HG02678 (cell line): ENCODE results near the gene PSKH1.
"Not testable (repeated sequence)": the region's sequence is repeated elsewhere in the genome, so short reads cannot be mapped to it uniquely, and the experiment has no call there.

Source experiments
- ATAC-seq: cut with Tn5 transposase; IDR thresholded peaks from one replicate; pipeline ENCODE4 v1.9.1; 2021; ENCODE audit warnings: mild to moderate bottlenecking, moderate library complexity; ENCODE audit not compliant: unreplicated experiment

PSKH1 gene

DNA sequence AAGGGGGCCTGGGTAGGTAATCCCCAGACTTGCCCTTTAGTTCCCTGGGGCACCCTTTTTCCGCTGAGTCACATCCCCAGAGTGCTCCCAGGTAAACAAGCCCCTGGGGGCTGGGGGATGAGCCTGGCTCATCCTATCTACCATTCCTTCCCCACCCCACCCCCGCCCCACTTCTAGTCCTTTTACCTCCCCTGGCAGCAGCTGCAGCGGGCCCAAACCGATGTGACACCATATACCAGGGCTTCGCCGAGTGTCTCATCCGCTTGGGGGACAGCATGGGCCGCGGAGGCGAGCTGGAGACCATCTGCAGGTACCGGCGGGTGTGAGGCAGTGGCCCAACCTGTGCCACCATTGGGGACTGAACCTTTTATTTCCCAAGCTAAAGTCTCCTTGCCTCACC, 7.5 kb upstream of the PSKH1 start:
- ATAC-seq, result no peak

DNA sequence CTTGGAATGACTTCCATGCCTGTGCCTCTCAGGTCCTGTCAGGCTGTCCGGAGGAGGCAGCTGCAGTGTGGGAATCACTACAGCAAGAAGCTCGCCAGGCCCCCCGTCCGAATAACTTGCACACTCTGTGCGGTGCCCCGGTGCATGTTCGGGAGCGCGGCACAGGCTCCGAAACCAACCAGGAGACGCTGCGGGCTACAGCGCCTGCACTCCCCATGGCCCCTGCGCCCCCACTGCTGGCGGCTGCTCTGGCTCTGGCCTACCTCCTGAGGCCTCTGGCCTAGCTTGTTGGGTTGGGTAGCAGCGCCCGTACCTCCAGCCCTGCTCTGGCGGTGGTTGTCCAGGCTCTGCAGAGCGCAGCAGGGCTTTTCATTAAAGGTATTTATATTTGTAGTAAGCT, 7.1 kb upstream of the PSKH1 start:
- ATAC-seq, result no peak

DNA sequence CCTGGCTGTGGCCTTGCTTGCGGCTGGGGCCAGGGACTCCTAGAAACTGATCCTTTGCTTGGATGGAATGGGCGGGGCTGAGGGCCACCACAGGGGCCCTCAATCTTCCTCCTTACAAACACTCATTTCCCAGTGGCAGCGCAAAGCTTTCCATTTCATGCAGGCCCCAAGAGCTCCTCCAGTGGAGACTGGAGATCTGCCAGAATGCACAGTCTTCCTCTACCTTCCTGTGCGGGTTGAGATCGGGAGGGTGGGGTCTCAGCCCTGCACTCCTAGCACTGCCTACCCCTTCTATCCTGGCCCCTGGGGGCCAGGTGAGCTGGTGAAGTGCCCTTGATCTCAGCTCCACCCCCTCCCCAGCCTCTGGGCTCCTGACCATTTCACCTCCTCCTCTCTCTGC, 6.7 kb upstream of the PSKH1 start:
- no peak for ATAC-seq

DNA sequence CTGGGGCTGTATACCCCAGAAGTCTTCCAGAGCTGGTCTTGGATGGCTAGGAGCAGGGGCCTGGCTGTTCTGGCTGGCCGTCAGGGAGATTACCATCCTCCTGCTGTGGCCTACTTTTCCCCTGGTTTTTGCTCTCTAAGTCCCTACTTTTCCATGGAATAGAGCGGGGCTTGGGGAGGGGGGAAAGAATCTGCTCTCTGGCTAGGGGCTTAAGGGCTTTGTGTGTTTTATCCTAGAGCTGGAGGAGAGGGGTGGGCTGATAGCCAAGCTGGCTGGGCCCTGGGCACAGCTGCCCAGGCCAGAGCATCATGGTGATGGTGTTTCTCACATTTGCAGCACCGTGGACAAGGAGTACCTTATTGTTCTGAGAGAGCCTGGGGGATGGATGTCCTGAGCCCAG, 4.7 kb upstream of the PSKH1 start:
- ATAC-seq, result no peak

DNA sequence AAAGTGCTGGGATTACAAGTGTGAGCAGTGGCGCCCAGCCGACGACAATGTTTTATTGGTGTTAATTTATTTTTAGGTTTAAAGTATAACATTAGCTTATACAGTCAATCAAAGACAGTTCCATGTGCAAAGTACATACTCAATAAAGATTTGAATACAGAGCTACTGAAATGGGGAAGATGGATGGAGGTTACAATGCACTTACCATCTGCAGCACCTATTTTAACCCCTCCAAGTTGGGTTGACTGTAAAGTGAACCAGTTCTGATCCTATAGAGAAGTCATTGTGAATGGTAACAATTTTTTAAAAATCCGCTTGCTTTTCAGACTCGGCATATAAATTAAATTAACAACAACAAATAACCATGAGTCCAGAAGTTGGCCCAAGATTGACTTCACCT, 679 bp upstream of the PSKH1 start:
- no peak for ATAC-seq

DNA sequence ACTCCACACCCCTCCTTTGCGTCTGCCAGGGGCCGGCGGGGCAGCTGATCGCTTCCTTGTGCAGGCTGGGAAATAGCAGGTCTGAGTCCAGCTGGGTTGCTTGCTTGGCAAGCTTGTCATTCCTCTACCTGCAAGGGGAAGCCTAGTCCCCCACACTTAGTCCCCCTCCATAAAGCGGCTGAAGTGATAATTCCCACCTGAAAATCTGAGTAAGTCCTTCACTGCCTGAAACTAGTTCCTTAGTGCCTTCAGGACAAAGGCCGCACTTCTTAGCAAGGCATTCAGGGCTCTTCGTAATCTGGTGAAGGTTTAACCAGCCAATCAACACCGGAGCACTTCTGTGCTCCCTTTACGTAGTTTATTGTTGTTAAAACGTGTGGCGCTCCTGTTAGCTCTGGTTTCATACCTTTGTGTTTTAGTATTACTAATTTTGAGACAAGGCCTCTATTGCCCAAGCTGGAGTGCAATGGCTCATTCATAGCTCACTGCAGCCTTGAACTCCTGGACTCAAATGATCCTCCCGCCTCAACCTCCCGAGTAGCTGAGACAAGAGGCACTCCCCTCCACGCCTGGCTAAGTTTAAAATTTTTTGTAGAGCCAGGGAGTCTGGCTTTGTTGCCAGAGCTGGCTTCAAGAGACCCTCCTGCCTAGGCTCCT, 817 bp downstream of the PSKH1 start:
- ATAC-seq, result no peak

DNA sequence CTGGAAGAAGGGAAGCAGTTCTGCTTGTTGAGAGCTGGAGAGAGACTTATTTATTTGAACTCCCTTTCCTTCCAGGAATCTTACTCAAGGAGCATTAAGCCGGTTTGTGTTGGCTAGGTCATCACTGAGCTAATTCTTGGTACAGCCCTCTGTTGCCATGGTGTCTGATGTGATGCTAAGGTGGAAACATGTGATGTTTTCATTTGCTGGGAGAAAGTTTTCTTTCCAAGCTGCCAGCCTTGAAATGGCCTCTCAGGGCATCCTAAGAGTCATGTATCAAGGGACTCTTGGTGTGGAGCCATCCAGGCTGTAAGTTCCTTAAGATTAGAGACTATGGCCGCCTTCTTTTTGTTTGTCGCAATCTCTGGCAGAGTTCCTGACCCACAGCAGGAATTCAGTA, 4.2 kb downstream of the PSKH1 start:
- no peak for ATAC-seq

DNA sequence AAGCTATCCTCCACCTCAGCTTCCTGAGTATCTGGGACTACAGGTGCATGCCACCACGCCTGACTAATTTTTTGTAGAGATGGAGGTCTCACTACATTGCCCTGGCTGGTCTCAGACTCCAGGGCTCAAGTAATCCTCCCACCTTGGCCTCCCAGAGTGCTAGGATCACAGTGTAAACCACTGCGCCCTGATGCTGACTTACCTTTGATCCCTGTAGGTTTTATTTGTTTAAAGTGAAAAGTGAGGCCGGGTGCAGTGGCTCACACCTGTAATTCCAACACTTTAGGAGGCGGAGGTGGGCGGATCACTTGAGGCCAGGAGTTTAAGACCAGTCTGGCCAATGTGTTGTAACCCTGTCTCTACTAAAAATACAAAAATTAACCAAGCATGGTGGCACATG, 8.7 kb downstream of the PSKH1 start:
- no peak for ATAC-seq

DNA sequence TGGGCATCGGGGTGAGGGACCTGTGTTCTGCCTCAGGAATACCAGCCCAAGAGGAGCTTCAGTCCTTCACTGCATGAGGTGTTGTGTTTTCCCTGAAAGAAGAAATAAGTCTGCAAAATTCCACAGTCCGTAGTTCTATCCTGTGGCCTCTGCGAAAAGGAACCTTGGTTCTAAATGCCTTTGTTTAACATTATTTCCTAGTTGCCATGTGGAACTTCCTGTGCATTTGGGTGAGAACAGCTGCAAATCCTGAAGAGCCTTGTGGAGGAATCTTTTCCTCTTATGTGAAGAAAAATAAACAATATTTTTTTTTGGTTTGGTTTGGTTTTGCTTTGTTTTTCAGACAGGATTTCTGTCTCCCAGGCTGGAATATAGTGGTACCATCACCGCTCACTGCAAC, 9.8 kb downstream of the PSKH1 start:
- no peak for ATAC-seq

DNA sequence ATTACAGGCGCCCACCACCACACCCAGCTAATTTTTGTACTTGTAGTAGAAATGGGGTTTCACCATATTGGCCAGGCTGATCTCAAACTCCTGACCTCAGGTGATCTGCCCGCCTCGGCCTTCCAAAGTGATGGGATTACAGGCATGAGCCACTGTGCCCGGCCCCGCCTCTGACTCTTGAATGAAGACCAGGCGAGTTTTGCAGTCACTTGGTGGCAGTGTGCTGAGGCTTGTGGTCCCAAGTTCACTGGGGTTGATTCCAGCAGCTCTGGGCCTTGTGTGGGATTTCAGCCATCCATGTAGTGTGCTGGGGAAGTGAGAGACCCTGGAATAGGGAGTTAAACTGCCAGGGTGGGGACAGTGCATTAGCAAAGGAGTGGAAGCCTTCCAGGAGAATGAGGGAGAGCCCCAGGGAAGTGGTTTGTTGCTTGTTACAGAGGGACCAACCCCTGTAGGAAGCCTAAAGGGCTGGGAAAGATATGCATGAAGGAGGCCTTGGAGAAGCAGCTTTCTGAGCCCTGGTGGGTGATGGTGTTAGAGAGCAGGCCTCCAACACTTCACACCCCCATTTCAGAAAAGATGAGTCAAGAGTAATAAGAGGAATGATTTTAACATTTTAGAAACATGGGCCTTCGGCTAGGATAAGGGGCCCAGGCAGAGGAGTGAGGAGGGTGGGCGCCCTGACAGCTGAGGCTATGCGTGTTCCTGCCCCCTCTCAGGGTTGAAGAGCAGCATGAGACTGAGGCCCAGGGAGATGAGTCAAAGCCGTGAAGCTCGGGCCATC, 14.5 kb downstream of the PSKH1 start:
- ATAC-seq, result no peak

DNA sequence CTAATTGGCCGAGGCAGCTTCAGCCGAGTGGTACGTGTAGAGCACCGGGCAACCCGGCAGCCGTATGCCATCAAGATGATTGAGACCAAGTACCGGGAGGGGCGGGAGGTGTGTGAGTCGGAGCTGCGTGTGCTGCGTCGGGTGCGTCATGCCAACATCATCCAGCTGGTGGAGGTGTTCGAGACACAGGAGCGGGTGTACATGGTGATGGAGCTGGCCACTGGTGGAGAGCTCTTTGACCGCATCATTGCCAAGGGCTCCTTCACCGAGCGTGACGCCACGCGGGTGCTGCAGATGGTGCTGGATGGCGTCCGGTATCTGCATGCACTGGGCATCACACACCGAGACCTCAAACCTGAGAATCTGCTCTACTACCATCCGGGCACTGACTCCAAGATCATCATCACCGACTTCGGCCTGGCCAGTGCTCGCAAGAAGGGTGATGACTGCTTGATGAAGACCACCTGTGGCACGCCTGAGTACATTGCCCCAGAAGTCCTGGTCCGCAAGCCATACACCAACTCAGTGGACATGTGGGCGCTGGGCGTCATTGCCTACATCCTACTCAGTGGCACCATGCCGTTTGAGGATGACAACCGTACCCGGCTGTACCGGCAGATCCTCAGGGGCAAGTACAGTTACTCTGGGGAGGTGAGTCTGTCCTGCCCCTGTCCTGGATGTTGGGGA, 16.1 kb downstream of the PSKH1 start:
- no peak for ATAC-seq

DNA sequence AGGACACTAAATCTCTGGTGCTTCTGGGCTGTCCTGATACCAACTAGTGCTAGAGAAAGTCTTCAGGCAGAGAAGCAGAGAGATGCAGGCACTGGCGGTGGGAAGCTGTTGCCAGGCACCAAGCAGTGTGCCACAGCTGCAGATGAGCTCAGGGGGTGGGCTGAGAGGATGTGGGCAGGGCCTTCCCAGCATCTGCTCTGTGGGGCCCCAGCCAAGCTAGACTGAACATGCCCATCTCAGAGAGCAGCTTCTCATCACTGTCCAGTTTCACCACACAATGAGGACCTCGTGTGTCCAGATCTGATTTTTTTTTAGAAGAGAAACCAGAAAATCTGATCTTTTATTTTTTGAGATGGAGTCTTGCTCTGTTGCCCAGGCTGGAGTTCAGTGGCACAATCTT, 17.1 kb downstream of the PSKH1 start:
- no peak for ATAC-seq

DNA sequence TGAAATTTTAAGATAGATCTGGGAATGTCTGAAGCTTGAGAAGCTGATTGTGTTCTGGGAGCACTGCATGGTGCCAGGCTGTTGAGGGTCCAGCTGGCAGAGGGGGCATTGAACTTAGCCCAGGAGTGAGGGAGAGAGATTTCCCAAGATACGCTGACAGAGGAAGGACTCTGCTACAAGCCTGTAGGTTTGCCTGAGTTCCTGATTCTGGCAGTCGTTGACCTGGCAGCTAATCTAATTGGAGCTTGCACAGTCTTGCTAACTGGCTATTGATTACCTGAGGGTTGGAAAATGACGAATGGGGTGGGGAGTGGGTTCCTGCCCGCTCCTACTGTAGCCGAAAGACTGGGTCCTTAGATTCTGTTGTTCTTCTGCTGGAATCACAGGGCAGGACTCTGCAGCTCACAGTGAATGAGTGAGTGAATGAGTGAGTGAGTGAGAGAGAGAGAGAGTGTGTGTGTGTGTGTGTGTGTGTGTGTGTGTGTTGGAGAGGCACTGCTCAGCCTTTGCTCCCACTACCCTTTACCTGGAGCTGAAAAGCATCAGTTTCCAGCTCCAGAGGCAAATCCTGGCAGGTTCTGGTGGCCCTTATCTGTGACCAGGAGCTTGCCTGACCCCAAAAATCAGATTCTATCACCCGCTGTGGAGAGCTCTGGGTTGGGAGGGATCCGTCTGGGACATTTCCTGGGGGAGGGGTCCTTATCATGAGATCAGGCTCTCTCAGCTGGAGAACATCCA, 21.9 kb downstream of the PSKH1 start:
- no peak for ATAC-seq

DNA sequence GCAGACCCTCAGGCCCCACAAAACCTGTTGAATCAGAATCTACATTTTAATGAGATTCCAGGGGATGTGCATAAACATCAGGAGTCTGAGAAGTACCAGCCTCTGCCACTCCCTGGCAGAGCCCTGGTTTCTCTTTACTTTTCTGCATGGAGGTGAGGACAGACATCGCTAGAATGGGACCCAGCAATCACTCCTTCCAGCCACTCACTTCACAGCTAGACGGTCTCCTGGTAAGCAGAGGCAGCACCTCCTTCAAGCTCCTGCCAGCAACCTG, 22.4 kb downstream of the PSKH1 start:
- not testable (repeated sequence) for ATAC-seq

DNA sequence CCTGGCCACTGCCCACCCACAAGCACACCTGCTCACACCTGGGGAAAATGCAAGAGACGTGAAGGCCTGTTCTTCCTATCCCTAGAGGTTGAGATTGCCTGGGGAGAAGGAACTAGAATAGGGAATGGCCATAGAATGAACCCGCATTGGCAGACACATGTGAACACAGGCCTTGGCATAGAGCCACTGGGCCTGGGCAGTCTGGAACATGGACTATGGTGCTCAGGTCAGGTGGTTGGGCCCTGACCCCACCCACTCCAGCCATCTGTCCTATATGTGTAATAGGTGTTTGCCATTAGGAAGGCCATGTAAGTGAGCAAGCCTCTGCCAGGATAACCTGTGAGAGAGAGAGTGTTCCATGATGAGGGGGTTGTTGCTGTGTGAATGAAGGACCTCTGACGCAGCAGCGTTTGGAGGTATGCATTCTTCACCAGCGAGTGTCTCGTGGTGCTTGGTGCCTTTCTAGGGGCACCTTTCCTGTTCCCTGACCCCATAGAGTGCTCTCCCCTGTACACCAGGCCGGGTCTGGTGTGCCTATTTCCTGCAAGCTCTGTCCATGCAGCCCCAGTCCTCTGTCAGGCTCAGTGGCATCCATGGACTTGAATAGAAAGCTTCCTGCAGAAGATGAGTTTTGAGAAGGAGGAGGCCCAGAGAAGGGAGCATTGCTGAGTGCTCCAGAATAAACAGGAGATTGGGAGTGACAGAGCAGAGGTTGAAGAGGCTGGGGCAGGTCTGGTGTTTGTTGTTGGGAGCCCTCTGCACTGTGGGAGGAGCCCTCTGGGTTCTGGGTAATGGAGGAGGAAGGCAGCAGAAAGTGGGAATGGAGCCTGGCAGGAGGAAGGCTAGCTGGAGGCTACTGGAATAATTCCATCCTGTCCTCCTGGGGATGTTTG, 23.0 kb downstream of the PSKH1 start:
- no peak for ATAC-seq

DNA sequence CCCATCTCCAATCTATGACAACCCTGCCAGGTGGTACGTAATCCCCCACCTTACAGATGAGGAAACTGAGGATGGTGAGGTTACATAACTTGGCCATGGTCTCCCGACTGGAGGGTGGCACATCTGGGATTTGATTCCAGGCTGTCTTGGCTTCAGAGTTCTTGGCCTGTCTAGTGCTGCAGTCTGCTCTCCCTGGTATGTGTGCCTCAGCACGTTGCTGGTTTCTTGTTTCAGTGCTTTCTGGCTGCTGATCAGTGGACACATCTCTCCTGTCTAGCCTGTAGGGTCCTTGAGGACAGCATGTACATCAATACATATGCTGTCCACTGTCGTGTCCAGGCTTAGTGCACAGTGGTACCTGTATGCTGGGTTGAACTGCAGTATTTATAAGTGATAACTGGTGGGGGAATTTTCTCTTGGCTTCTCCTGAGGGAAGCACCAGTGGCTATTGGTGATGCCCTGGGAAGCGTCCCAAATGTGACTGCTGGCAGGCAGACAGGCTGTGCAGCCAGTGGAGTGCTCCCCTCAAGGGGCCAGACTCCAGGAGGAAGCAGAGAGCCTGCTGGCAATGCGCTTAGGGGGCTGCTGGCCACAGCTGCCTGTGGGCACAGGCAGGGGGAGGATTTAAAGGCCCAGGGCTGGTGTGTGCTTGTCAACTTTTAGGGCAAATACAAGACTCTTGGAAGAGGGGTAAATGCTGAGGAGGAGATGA, 24.2 kb downstream of the PSKH1 start:
- ATAC-seq, result no peak

DNA sequence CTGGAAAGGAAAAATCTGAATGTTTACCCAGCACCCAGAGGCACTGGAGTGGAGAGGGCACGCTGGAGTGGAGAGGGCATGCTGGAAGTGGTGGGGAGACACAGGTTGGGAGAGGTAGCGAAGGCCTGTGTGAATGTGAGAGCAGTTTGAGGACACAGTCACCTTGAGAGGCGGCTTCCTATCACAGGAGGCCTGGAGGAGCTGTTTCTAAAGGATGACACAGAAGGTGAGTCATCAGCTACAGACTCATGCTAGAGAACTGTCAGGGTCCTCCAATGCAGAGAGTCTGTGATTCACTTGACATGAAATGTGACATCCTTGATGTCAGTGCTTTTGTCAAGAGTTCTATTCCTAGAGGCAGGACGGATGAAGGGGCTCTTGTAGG, 24.8 kb downstream of the PSKH1 start:
- no peak for ATAC-seq

DNA sequence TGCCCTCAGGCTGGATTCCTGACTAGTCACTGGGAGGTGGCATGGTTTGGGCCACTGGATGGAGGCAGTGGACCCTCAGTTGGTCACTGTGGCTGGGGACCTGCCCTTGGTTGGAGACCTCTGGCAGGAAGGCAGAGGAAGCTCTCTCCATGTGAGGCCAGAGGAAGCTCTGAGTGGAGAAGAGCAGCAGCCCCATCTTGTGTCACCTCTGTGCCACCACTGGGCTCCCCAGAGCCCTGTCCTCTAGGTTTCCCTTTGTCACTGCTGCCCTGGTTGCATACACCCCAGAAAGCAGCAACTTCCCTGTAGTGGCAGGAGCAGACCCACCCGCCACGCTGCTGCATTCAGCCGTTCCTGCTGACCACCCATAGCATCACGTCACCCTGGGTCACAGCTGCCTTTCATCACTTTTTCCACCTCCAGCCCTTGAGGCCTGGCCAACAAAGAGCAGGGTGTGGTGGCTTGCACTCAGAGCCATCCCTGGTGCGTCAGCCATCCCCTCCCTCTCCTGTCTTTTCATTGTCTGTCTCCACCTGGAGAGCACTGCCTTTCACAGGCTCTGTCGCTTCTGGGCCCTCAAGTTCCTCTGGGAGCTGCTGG, 26.7 kb downstream of the PSKH1 start:
- no peak for ATAC-seq

DNA sequence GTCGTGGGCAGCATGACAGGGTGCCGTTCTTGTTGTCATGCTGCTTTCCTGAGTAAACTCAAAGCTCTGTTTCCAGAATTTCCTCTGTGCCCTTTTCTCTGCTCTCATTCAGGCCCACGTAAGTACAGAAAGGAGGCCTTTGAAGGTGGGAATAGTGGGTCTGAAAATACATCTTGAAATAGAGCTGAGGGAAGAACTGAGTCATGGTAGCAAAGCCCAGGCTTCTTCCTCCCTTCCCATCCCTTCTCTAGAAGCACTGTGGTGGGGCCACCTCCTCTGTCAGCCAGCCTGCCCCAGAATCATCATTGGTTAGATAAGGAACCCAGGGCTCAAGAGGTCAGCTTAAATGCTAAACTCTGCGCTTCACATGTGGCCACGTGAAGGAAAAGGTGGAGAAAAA, 29.2 kb downstream of the PSKH1 start:
- no peak for ATAC-seq

DNA sequence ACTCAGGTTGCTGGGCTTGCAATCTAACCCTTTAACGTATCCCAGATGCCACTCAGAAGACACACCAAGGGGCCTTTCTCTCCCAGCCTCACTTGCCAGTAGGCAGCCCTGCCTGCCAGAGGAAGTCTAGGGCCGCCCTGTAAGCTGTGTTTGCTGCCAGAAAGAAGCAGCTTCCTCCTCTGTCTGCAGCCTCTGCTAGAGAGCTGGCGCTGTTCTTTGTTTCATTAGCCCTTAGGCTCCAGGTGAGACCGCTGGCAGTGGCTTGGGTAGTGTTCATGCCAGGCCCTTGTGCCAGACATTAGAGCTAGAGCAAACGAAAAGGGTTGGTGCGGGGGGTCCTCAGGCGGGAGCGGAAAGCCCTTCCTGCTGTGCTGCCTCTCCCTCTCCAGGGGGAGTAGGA, 29.7 kb downstream of the PSKH1 start:
- no peak for ATAC-seq
